Adrenal gland (tissue), 12 donors: Measurements from ENCODE around the gene EXTL1. TPM values are rescaled to one million over a fixed set of nuclear protein-coding genes. Genes with fewer than 3 reads are reported as not detected.

Experiments
- DNase-seq, 7 donors: peaks; one replicate each; pipeline ENCODE4 v3.0.0-alpha.2; 2019 to 2020
- H3K27ac ChIP-seq, 5 donors: fragments of 200-600 bp; sonication (generic) in 4 of 5; 1 replicate in 3 of 5; 2 replicates in 2 of 5; pipeline versions ENCODE4 v1.5.1 to v1.8.0; 2016 to 2020; ENCODE audit warnings: mild to moderate bottlenecking in 1 of 5
- H3K27me3 ChIP-seq: fragments of 200-600 bp; 2 replicates; pipeline ENCODE4 v1.8.0; 2021
- H3K36me3 ChIP-seq, 2 donors: fragments of 200-600 bp; replicated peaks in 1 of 2; 1 replicate in 1 of 2; 2 replicates in 1 of 2; pipeline versions ENCODE4 v1.5.1 to v1.8.0; 2018 to 2022
- H3K4me1 ChIP-seq, 2 donors: fragments of 200-600 bp; replicated peaks in 1 of 2; 1 replicate in 1 of 2; 2 replicates in 1 of 2; pipeline versions ENCODE4 v1.5.1 to v1.8.0; 2018 to 2021
- H3K4me3 ChIP-seq, 4 donors: fragments of 200-600 bp; sonication (generic) in 3 of 4; one replicate each; pipeline ENCODE4 v1.5.1; 2016 to 2018
- H3K9me3 ChIP-seq, 3 donors: fragments of 200-600 bp; sonication (generic) in 1 of 3; replicated peaks in 1 of 3; 1 replicate in 2 of 3; 2 replicates in 1 of 3; pipeline versions ENCODE4 v1.5.1 to v1.8.0; 2016 to 2021
- POLR2A ChIP-seq, 2 donors: fragments of 450-650 bp; IDR thresholded peaks; one replicate each; pipeline ENCODE4 v1.6.1; 2017; ENCODE audit warnings: antibody characterized with exemption in 2 of 2, mild to moderate bottlenecking in 2 of 2, moderate library complexity in 1 of 2
- WGBS, 4 donors: extraction: QIAGEN DNeasy Blood & Tissue Kit in 2 of 4; methylation state at CpG; one replicate each; pipeline versions ENCODE4 v1.1.5 to v1.1.7; 2013 to 2017; 5-methylcytosine and 5-hydroxymethylcytosine counted together
- intact Hi-C, 2 donors: fragments of 100-400 bp; cut with DNase I; formaldehyde crosslinking; loops; one replicate each; pipeline versions ENCODE4 v1.14.1 to v1.15.0; 2022 to 2023
- polyA plus RNA-seq, 3 donors: library from polyadenylated mRNA; stranded (reverse); fragments of 200-250 nt in 2 of 3; fragments of 350-450 nt in 1 of 3; fragmentation: Illumina TruSeq in 1 of 3; extraction: RNeasy Lipid Tissue Mini Kit (QIAGEN cat#74804) in 1 of 3; gene quantifications; one replicate each; pipeline ENCODE4 v1.2.3, GENCODE V29; 2013 to 2014
- total RNA-seq, 9 donors: library from RNA; depleted of rRNA in 4 of 9; stranded (reverse); fragments of >200 nt in 4 of 9; fragments of 120-200 nt in 1 of 9; fragmentation: NEBNext Ultra II Directional in 1 of 9; extraction: Animal tissue kit (Norgen Biotek cat#: 25700) in 1 of 9; gene quantifications; one replicate each; pipeline versions ENCODE4 v1.1.0 to v1.2.4, GENCODE V29; 2013 to 2023
- TF ChIP-seq, protein P1 (sequence below), 6 experiments: fragments of 450-650 bp in 4 of 6; fragments of 200-600 bp in 2 of 6; sonication (generic) in 1 of 6; IDR thresholded peaks; 1 replicate in 5 of 6; 2 replicates in 1 of 6; pipeline versions ENCODE4 v1.5.1 to v1.8.0; 2016 to 2021; ENCODE audit warnings: antibody characterized with exemption in 6 of 6, mild to moderate bottlenecking in 2 of 6, moderate library complexity in 1 of 6
- donor health status: healthy with polysubstance abuse.
- donor health status: Bipolar disorder and iron deficiency.
- donor health status: DM: yes; HTN: yes; CAD: no.
- donor health status: DM: no; HTN: no; CAD: no.
- donor health status: DM: no; HTN: no; CAD: no.
- donor health status: DM: yes; HTN: yes; CAD: no.

EXTL1 gene
- total and polyA plus RNA-seq, 12 donors = 0.31 to 6.5 (median 1.9) TPM

DNA sequence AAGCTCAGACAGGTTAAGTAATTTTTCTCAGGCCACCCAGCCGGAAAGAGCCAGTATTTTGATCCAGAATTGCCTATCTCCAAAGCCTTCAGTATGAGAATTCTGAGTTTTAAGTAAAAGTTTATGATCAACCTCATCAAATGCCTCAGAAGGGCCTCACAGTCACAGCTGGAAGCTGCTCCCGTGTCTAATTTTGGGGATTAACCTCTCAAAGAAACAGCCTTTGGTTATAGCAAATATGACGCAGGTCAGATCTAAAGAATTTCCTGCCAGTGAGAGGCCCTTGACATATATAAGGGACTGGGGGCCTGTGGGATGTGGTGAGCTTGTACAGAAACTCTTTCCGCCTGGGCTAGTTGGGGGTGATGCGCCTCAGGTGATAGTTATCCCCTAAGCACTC, 2.3 kb downstream of the EXTL1 start:
- DNase-seq = no peak
- intact Hi-C loops = no loop called here
- Histone ChIP-seq H3K4me1 (peaks cover 0 to 25% of the 10 kb centered on the region in 2 donors), H3K36me3 (no peaks in the 10 kb centered on the region), H3K27ac (no peak overlapping the region), H3K4me3 (no peak overlapping the region), H3K9me3 (no peaks in the 10 kb centered on the region), H3K27me3 (no peaks in the 10 kb centered on the region)
- 94 to 96% (median 95%) methylated on average over 5 of the region's 5 CpGs for WGBS, 4 donors
- TF ChIP-seq POLR2A (IDR thresholded peaks at IDR 0.05) = no peak
- TF ChIP-seq, protein P1, sequence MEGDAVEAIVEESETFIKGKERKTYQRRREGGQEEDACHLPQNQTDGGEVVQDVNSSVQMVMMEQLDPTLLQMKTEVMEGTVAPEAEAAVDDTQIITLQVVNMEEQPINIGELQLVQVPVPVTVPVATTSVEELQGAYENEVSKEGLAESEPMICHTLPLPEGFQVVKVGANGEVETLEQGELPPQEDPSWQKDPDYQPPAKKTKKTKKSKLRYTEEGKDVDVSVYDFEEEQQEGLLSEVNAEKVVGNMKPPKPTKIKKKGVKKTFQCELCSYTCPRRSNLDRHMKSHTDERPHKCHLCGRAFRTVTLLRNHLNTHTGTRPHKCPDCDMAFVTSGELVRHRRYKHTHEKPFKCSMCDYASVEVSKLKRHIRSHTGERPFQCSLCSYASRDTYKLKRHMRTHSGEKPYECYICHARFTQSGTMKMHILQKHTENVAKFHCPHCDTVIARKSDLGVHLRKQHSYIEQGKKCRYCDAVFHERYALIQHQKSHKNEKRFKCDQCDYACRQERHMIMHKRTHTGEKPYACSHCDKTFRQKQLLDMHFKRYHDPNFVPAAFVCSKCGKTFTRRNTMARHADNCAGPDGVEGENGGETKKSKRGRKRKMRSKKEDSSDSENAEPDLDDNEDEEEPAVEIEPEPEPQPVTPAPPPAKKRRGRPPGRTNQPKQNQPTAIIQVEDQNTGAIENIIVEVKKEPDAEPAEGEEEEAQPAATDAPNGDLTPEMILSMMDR (IDR thresholded peaks at IDR 0.05) = no peak

DNA sequence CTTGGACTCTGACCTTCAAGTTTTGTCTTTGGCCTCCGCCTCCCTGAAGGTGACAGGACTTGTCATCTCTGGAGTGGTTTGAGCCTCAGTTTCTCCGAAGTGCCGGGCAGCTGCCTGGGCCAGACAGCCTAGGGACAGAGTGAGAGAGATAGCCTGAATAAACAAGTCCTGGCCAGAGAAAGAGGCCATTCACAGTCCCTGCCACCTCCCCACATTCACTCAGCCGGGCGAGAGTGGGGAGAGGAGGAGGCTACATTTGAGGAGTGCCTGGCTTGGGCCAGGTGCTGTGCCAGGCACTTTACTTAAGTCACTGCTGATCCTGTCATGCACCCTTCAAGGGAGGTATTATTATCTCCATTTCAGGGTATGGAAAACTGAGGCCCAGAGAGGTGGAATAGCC, 3.5 kb downstream of the EXTL1 start:
- TF ChIP-seq, protein P1 (IDR thresholded peaks at IDR 0.05) = no peak
- TF ChIP-seq POLR2A (IDR thresholded peaks at IDR 0.05) = no peak
- no peaks in the 10 kb centered on the region for H3K36me3 ChIP-seq
- H3K9me3 ChIP-seq = no peaks in the 10 kb centered on the region
- no peak overlapping the region for H3K27ac ChIP-seq
- H3K27me3 ChIP-seq = no peaks in the 10 kb centered on the region
- WGBS, 4 donors = 66 to 73% (median 72%) methylated on average over 5 of the region's 5 CpGs
- H3K4me1 ChIP-seq = peaks cover 0 to 22% of the 10 kb centered on the region in 2 donors
- no peak for DNase-seq
- intact Hi-C loops = no loop called here
- no peak overlapping the region for H3K4me3 ChIP-seq

GRCh38 chr1:26025517-26025916, 3.9 kb downstream of the EXTL1 start:
- Histone ChIP-seq H3K4me1 (peaks cover 0 to 22% of the 10 kb centered on the region in 2 donors), H3K27me3 (no peaks in the 10 kb centered on the region), H3K27ac (no peak overlapping the region), H3K36me3 (no peaks in the 10 kb centered on the region), H3K9me3 (no peaks in the 10 kb centered on the region), H3K4me3 (no peak overlapping the region)
- no peak for TF ChIP-seq POLR2A (IDR thresholded peaks at IDR 0.05)
- TF ChIP-seq, protein P1 (IDR thresholded peaks at IDR 0.05) = no peak
- intact Hi-C loops = no loop called here
- DNase-seq = no peak
- 84 to 87% (median 85%) methylated on average over 5 of the region's 5 CpGs for WGBS, 4 donors

DNA sequence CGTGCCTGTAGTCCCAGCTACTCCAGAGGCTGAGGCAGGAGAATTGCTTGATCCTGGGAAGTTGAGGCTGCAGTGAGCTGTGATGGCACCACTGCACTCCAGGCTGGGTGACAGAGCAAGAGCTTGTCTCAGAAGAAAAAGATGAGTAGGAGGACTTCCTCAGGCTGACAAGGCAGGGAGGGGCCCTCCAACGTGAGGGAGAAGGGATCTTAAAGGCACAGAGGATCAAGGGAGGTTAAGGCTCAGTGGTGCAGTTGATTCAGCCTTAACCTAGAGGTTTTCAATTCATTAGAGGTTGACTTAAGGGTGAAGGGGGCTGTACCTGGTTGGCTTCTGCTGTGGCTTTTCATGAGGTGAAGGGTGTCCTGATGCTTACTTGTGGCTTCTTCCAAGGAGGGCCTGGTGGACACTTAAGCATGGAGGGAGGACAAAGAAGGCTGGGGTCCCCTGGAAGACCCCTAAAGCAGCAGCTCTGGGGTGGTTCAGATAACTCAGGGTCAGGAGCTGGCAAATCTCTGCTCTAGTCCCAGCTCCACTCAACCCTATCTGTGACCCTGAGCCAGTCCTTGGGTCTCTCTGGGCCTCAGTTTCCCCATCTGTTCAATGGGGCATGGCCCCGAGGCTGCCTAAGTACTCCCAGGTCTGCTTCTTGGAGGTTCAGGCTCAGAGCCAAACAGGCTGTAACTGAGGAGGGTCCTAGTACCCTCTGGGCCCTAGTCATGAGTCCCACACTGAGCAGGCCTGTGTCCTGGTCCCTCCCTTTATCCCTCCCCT, 6.3 kb downstream of the EXTL1 start:
- H3K27me3 ChIP-seq = no peaks in the 10 kb centered on the region
- no peaks in the 10 kb centered on the region for H3K36me3 ChIP-seq
- peaks cover 0 to 3% of the 10 kb centered on the region in 2 donors for H3K4me1 ChIP-seq
- no peak for TF ChIP-seq POLR2A (IDR thresholded peaks at IDR 0.05)
- TF ChIP-seq, protein P1 (IDR thresholded peaks at IDR 0.05) = no peak
- H3K27ac ChIP-seq = no peak overlapping the region
- 30 to 44% (median 39%) methylated on average over 2 to 3 of the region's 3 CpGs for WGBS, 4 donors
- no peaks in the 10 kb centered on the region for H3K9me3 ChIP-seq
- DNase-seq = no peak
- intact Hi-C loops = no loop called here
- H3K4me3 ChIP-seq = no peak overlapping the region
